Measurements from ENCODE around the gene SUCLG1.
"Not testable (repeated sequence)": the region's sequence is repeated elsewhere in the genome, so short reads cannot be mapped to it uniquely, and the experiment has no call there.

Gene SUCLG1

DNA sequence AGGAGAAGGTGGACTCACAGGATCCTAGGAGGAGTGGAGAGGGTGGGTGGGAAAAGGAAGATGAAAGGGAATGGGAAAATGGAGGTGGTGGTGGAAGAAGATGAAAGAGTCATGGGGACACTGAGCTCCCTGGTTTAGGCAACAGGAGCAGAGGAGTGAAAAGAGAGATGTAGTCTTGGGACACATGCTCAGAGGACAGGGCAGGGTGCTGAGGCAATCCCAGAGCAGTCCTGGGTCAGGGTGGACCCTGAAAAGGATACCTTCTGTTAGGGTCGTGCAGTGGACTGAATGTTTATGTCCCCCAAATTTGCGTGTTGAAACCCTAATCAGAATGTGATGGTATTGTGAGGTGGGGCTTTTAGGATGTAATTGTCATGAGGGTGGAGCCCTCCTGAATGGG lies 37.9 kb downstream of the SUCLG1 start:
- no peak for DNase-seq (ENCODE audit: low read depth)

GRCh38 chr2:84417453-84418145 lies 41.5 kb downstream of the SUCLG1 start:
- no peak for DNase-seq (ENCODE audit: low read depth)

GRCh38 chr2:84409531-84409930 lies 49.5 kb downstream of the SUCLG1 start:
- DNase-seq (ENCODE audit: low read depth) = no peak

- not testable (repeated sequence) for DNase-seq (ENCODE audit: low read depth)
These were observed 57.0 kb downstream of the SUCLG1 start for GRCh38 chr2:84402111-84402510.

- not testable (repeated sequence) for DNase-seq (ENCODE audit: low read depth)
These were observed 59.2 kb downstream of the SUCLG1 start for GRCh38 chr2:84399839-84400238.

- DNase-seq (ENCODE audit: low read depth) = peak; percentile 70
These were observed 63.3 kb downstream of the SUCLG1 start for GRCh38 chr2:84395820-84396219.

- DNase-seq (ENCODE audit: low read depth) = no peak
These were observed 64.5 kb downstream of the SUCLG1 start for GRCh38 chr2:84394628-84395027.

GRCh38 chr2:84393829-84394228 lies 65.3 kb downstream of the SUCLG1 start:
- DNase-seq (ENCODE audit: low read depth) = no peak

DNA sequence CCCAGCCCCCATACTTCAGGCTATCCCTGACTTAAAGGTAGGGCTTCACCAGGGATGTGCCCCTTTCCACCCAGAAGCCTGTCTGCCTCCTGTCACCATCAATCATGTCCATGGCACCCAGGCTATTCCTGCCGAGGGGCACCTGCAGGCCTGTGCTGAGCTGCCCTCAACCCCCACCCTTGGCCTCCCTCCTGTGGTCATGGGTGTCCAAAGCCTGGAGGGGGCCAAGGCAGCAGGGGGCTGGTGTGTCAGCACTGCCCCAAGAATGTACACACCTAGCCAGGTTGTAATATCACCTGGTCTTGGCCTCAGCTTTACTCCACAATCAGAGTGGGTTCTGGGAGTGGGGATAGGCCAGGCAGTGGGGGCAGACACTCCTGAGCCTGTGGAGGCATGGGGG lies 69.3 kb downstream of the SUCLG1 start:
- DNase-seq (ENCODE audit: low read depth) = no peak

- no peak for DNase-seq (ENCODE audit: low read depth)
These were observed 70.1 kb downstream of the SUCLG1 start for GRCh38 chr2:84388921-84389490.

GRCh38 chr2:84388133-84388532 lies 70.9 kb downstream of the SUCLG1 start:
- DNase-seq (ENCODE audit: low read depth) = peak; percentile 16

DNA sequence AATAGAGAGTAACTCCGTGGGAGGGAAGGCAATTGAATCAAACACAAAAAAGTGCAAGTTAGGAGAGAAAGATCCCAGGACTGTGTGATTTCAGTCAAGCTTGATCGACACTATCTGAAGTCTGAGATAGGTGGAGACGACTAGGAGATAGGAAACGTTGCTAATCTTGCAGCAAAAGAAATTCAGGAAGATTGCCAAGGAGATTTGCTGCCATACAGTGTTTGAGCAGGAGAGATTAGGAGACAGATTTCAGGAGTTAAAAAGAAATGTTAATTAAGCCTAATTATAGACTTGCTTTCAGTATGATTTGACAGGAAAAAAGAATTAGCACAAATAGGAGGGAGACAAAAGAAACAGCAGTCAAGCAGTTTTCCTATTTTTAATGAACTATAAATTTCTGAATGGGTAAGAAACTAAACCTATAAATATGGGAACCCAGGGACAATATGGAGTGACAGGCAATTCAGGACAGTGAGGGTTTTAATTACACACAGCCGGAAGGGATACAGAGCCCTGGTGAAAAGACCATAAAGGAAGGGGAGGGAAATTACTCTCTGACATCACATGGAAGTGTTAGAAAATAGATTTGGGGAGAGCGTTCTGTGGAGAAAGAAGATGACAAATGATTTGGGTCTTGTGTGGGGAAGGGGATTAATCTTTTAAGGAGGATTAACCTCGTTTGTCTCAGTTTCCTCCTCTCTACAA lies 72.6 kb downstream of the SUCLG1 start:
- no peak for DNase-seq (ENCODE audit: low read depth)

GRCh38 chr2:84383271-84383670 lies 75.8 kb downstream of the SUCLG1 start:
- DNase-seq (ENCODE audit: low read depth) = no peak

DNA sequence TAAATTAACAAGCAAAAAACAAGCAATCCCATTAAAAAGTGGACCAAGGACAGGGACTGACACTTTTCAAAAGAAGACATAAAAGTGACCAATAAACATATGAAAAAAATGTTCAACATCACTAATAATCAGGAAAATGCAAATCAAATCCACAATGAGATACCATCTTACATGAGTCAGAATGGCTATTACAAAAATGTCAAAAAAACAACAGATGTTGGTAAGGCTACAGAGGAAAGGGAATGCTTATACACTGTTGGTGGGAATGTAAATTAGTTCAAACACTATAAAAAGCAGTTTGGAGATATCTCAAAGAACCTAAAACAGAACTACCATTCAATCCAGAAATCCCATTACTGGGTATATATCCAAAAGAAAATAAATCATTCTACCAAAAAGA lies 78.2 kb downstream of the SUCLG1 start:
- DNase-seq (ENCODE audit: low read depth) = no peak

GRCh38 chr2:84378960-84379359 lies 80.1 kb downstream of the SUCLG1 start:
- no peak for DNase-seq (ENCODE audit: low read depth)

- DNase-seq (ENCODE audit: low read depth) = no peak
These were observed 84.1 kb downstream of the SUCLG1 start for GRCh38 chr2:84375020-84375419.

DNA sequence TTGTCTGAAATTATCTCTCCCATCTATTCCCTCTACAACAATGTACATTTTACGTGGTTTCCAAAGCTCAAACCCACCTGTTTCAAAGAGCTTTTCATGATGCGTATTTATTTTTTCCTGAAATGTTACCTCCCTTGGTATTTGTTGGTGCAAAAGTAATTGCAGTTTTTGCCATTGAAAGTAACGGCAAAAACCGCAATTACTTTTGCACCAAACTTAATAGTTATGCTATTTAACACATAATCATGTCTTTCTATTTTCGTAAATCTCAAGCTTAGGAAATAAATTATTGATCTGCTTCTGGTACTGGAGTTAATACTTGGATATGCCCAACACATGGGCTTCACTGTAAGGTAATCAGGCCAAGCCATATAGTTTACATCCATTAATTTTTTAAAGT lies 85.2 kb downstream of the SUCLG1 start:
- DNase-seq (ENCODE audit: low read depth) = no peak
